Stimulated activated CD8-positive, alpha-beta memory T cell treated with anti-CD3 and anti-CD28 coated beads, Interleukin-4, amount 100 ng/mL, for 48 hours (primary cell): ENCODE results near the gene EHMT1.
"Not testable (repeated sequence)": the region's sequence is repeated elsewhere in the genome, so short reads cannot be mapped to it uniquely, and the experiment has no call there.

ENCODE experiments used
- DNase-seq: peaks from one replicate; pipeline ENCODE4 v3.0.0-alpha.2; 2020

The EHMT1 gene

GRCh38 chr9:137764981-137765380 is 146.2 kb downstream of the EHMT1 start:
- no peak for DNase-seq

GRCh38 chr9:137765536-137765935 is 146.7 kb downstream of the EHMT1 start:
- DNase-seq, result no peak

GRCh38 chr9:137771580-137771979 is 152.8 kb downstream of the EHMT1 start:
- DNase-seq, result no peak

GRCh38 chr9:137772281-137772873 is 153.6 kb downstream of the EHMT1 start:
- DNase-seq, result no peak

GRCh38 chr9:137774775-137775386 is 156.1 kb downstream of the EHMT1 start:
- no peak for DNase-seq

- DNase-seq, result no peak
These were observed 157.6 kb downstream of the EHMT1 start for GRCh38 chr9:137776306-137776995.

GRCh38 chr9:137777761-137778160 is 159.0 kb downstream of the EHMT1 start:
- no peak for DNase-seq

- DNase-seq, result no peak
These were observed 159.5 kb downstream of the EHMT1 start for GRCh38 chr9:137778336-137778735.

- no peak for DNase-seq
These were observed 160.1 kb downstream of the EHMT1 start for GRCh38 chr9:137778914-137779313.

- not testable (repeated sequence) for DNase-seq
These were observed 161.2 kb downstream of the EHMT1 start for GRCh38 chr9:137780031-137780430.

GRCh38 chr9:137781906-137782585 is 163.2 kb downstream of the EHMT1 start:
- no peak for DNase-seq

GRCh38 chr9:137783521-137783920 is 164.7 kb downstream of the EHMT1 start:
- no peak for DNase-seq

- DNase-seq, result no peak
These were observed 165.2 kb downstream of the EHMT1 start for GRCh38 chr9:137784046-137784445.

GRCh38 chr9:137784641-137785513 is 166.1 kb downstream of the EHMT1 start:
- DNase-seq, result no peak

GRCh38 chr9:137785704-137786161 is 166.9 kb downstream of the EHMT1 start:
- no peak for DNase-seq

GRCh38 chr9:137786511-137786920 is 167.7 kb downstream of the EHMT1 start:
- no peak for DNase-seq

GRCh38 chr9:137787381-137787780 is 168.6 kb downstream of the EHMT1 start:
- no peak for DNase-seq

GRCh38 chr9:137787786-137788505 is 169.1 kb downstream of the EHMT1 start:
- DNase-seq, result no peak

- DNase-seq, result no peak
These were observed 169.9 kb downstream of the EHMT1 start for GRCh38 chr9:137788561-137789294.

GRCh38 chr9:137789295-137789895 is 170.6 kb downstream of the EHMT1 start:
- no peak for DNase-seq

GRCh38 chr9:137791947-137792346 is 173.1 kb downstream of the EHMT1 start:
- no peak for DNase-seq
